ENCODE measurements around the gene CAP2. TPM values are rescaled to one million over a fixed set of nuclear protein-coding genes. Genes with fewer than 3 reads are reported as not detected.
A peak's percentile ranks its signal among the peaks of the same experiment; 100 is the strongest.
"Not testable (repeated sequence)": the region's sequence is repeated elsewhere in the genome, so short reads cannot be mapped to it uniquely, and the experiment has no call there.

CAP2 gene
- total and polyA plus RNA-seq, 11 donors = 61.3 to 187 (median 126) TPM

DNA sequence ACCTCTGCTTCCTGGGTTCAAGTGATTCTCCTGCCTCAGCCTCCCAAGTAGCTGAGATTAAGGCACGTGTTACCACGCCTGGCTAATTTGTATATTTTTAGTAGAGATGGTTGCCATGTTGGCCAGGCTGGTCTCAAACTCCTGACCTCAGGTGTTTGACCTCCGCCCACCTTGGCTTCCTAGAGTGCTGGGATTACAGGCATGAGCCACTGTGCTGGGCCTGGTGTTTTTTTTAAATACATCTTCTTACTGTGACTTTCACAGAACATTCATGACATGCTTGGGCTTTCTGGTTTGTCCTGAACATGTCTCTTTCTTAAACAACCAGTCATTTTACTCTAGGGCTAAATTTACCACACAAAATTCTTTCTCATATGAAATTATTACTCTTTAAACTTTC is 172.0 kb downstream of the CAP2 start:
- H3K27me3 ChIP-seq = no peaks in the 10 kb centered on the region
- TF ChIP-seq, protein P1, sequence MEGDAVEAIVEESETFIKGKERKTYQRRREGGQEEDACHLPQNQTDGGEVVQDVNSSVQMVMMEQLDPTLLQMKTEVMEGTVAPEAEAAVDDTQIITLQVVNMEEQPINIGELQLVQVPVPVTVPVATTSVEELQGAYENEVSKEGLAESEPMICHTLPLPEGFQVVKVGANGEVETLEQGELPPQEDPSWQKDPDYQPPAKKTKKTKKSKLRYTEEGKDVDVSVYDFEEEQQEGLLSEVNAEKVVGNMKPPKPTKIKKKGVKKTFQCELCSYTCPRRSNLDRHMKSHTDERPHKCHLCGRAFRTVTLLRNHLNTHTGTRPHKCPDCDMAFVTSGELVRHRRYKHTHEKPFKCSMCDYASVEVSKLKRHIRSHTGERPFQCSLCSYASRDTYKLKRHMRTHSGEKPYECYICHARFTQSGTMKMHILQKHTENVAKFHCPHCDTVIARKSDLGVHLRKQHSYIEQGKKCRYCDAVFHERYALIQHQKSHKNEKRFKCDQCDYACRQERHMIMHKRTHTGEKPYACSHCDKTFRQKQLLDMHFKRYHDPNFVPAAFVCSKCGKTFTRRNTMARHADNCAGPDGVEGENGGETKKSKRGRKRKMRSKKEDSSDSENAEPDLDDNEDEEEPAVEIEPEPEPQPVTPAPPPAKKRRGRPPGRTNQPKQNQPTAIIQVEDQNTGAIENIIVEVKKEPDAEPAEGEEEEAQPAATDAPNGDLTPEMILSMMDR (IDR thresholded peaks at IDR 0.05) = no peak
- no peak for TF ChIP-seq POLR2A (IDR thresholded peaks at IDR 0.05)
- WGBS, 4 donors = 84 to 92% (median 87%) methylated on average over 3 of the region's 3 CpGs
- no peak overlapping the region for H3K27ac ChIP-seq
- H3K4me3 ChIP-seq = no peak overlapping the region
- peaks cover 0 to 25% (median 4%) of the 10 kb centered on the region in 12 donors for H3K9me3 ChIP-seq
- no peak for ATAC-seq
- no peak for DNase-seq
- intact Hi-C loops (cut with DNase I) = no loop called here
- no peaks in the 10 kb centered on the region for H3K4me1 ChIP-seq
- H3K36me3 ChIP-seq = no peaks in the 10 kb centered on the region

DNA sequence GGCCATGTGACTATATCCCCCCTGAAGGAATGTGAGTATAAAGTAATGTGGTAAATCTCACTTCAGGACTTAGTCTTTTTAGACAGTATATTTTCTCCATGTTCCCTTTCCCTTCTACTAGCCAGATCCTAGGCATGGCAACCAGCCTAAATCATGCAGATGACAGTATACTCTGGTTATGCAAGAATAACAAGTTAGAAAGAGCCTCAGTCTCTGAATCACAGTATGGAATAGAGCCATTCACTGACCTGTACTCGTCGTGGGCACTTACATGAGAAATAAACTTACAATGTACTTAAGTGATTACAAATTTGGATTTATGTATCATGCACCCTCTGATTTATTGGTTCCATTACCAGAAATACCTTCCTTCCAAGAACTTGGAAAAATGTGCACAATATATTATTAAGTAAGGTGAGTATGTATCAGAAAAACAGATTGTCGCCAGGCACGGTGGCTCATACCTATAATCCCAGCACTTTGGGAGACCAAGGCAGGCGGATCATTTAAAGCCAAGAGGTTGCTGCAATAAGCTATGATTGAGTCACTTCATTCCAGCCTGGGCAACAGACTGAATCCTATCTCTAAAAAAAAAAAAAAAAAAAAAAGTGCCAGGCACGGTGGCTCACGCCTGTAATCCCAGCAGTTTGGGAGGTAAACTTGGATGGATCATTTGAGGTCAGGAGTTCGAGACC is 181.6 kb downstream of the CAP2 start:
- Histone ChIP-seq H3K36me3 (no peaks in the 10 kb centered on the region), H3K27me3 (peaks cover 0 to 4% (median 0%) of the 10 kb centered on the region in 9 donors), H3K4me1 (peaks cover 0 to under 1% (median 0%) of the 10 kb centered on the region in 12 donors), H3K9me3 (peaks cover 0 to 14% (median 8%) of the 10 kb centered on the region in 12 donors), H3K27ac (no peak overlapping the region), H3K4me3 (no peak overlapping the region)
- ATAC-seq (no peak), DNase-seq (no peak)
- intact Hi-C loops (cut with DNase I) = loop anchor here in 1 of 10 donors (10.0 kb wide), 1 partner anchor 110 kb away; no protein-coding TSS in a partner anchor
- 86 to 88% (median 88%) methylated on average over 8 of the region's 8 CpGs for WGBS, 4 donors
- TF ChIP-seq, protein P1 (IDR thresholded peaks at IDR 0.05) = no peak
- no peak for TF ChIP-seq POLR2A (IDR thresholded peaks at IDR 0.05)

DNA sequence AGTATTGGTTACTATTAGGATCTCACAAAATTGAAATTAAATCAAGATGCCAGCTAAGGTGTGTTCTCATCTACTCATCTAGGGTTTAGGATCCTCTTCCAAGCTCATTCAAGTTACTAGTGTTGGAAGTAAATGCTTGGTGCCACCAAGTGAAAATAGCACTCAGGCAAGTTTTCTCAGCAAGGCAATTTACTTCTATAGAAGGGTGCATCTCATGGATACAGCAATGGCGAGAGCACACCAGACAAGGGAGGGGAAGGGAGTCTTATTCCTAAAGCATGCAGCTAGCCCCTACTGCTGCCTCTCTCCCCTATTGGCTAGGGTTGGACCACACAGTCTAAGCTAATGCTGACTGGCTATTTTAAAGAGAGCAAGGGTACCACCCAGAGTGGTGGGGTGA is 183.7 kb downstream of the CAP2 start:
- DNase-seq (no peak), ATAC-seq (no peak)
- H3K36me3 ChIP-seq = no peaks in the 10 kb centered on the region
- H3K27ac ChIP-seq = no peak overlapping the region
- H3K9me3 ChIP-seq = peaks cover 0 to 14% (median 8%) of the 10 kb centered on the region in 12 donors
- peaks cover 0 to 4% (median 0%) of the 10 kb centered on the region in 9 donors for H3K27me3 ChIP-seq
- peaks cover 0 to 8% (median 0%) of the 10 kb centered on the region in 12 donors for H3K4me1 ChIP-seq
- H3K4me3 ChIP-seq = no peak overlapping the region
- TF ChIP-seq POLR2A (IDR thresholded peaks at IDR 0.05) = no peak
- TF ChIP-seq, protein P1 (IDR thresholded peaks at IDR 0.05) = no peak
- 96 to 100% (median 98%) methylated on average over 1 of the region's 1 CpG for WGBS, 4 donors
- intact Hi-C loops (cut with DNase I) = loop anchor here in 1 of 10 donors (10.0 kb wide), 1 partner anchor 112 kb away; no protein-coding TSS in a partner anchor

DNA sequence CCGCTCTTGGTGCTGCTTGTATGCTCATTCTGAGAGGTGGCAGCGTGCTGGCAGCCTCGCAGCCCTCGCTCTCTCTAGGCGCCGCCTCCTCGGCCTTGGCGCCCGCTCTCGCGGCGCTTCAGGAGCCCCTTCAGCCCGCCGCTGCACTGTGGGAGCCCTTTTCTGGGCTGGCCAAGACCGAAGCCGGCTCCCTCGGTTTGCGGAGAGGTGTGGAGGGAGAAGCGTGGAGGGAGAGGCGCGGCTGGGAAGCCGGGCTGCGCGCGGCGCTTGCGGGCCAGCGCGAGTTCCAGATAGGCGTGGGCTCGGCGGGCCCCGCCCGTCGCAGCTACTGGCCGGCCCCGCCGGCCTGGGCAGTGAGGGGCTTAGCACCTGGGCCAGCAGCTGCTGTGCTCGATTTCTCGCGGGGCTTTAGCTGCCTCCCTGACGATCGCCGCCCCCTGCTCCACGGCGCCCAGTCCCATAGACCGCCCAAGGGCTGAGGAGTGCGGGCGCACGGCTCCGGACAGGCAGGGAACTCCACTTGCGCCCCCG is 187.2 kb downstream of the CAP2 start:
- Histone ChIP-seq H3K27ac (peak overlapping the region in 10 of 12 donors; percentile 3 to 85 (median 54)), H3K4me1 (peaks cover 0 to 20% (median 8%) of the 10 kb centered on the region in 12 donors), H3K9me3 (peaks cover 0 to 14% (median 8%) of the 10 kb centered on the region in 12 donors), H3K4me3 (peak overlapping the region; percentile 30 to 63 (median 58)), H3K27me3 (peaks cover 0 to 4% (median 0%) of the 10 kb centered on the region in 9 donors), H3K36me3 (no peaks in the 10 kb centered on the region)
- DNase-seq (peak in 4 of 5 donors; percentile 40 to 67 (median 54)), ATAC-seq (peak in 3 of 4 donors; percentile 68 to 84 (median 82))
- WGBS, 4 donors = 12 to 27% (median 23%) methylated on average over 12 to 53 of the region's 53 CpGs
- intact Hi-C loops (cut with DNase I) = loop anchor here in 7 of 10 donors (5.0 to 10.0 kb wide), 8 partner anchors 116 to 423 kb away; partner anchors contain the start of gene RBM24 (in 6 of the 7)
- no peak for TF ChIP-seq POLR2A (IDR thresholded peaks at IDR 0.05)
- TF ChIP-seq, protein P1 (IDR thresholded peaks at IDR 0.05) = no peak

DNA sequence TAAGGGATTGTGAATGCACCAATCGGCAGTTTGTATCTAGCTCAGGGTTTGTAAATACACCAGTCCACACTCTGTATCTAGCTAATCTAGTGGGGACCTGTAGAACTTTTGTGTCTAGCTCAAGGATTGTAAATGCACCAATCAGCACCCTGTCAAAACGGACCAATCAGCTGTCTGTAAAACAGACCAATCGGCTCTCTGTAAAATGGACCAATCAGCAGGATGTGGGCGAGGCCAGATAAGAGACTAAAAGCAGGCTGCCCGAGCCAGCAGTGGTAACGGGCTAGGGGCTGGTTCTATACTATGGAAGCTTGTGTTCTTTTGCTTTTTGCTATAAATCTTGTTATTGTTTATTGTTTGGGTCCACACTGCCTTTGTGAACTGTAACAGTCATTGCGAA is 187.9 kb downstream of the CAP2 start:
- Histone ChIP-seq H3K27ac (peak overlapping the region in 1 of 12 donors; percentile 85), H3K4me1 (peaks cover 0 to 20% (median 8%) of the 10 kb centered on the region in 12 donors), H3K9me3 (peaks cover 0 to 12% (median 8%) of the 10 kb centered on the region in 12 donors), H3K4me3 (peak overlapping the region in 2 of 12 donors; percentile 60 to 62)
- H3K36me3 ChIP-seq, H3K27me3 ChIP-seq, ATAC-seq, DNase-seq: not testable (repeated sequence)
- 93 to 95% (median 94%) methylated on average over 7 of the region's 7 CpGs for WGBS, 4 donors
- intact Hi-C loops (cut with DNase I) = loop anchor here in 7 of 10 donors (5.0 to 10.0 kb wide), 8 partner anchors 116 to 424 kb away; partner anchors contain the start of gene RBM24 (in 6 of the 7)
